Esophagus squamous epithelium (tissue), 4 donors: ENCODE data around the gene C1QTNF9B.

Source experiments
- POLR2A ChIP-seq, 4 donors: fragments of 450-650 bp; IDR thresholded peaks; one replicate each; pipeline ENCODE4 v1.6.1; 2017; ENCODE audit warnings: antibody characterized with exemption in 4 of 4, mild to moderate bottlenecking in 4 of 4, moderate library complexity in 3 of 4
- TF ChIP-seq, protein P1 (sequence below), 6 experiments: fragments of 450-650 bp in 4 of 6; fragments of 200-600 bp in 2 of 6; sonication (generic) in 2 of 6; IDR thresholded peaks; one replicate each; pipeline ENCODE4 v1.5.1; 2016 to 2019; ENCODE audit warnings: antibody characterized with exemption in 6 of 6, mild to moderate bottlenecking in 4 of 6, moderate library complexity in 4 of 6

DNA sequence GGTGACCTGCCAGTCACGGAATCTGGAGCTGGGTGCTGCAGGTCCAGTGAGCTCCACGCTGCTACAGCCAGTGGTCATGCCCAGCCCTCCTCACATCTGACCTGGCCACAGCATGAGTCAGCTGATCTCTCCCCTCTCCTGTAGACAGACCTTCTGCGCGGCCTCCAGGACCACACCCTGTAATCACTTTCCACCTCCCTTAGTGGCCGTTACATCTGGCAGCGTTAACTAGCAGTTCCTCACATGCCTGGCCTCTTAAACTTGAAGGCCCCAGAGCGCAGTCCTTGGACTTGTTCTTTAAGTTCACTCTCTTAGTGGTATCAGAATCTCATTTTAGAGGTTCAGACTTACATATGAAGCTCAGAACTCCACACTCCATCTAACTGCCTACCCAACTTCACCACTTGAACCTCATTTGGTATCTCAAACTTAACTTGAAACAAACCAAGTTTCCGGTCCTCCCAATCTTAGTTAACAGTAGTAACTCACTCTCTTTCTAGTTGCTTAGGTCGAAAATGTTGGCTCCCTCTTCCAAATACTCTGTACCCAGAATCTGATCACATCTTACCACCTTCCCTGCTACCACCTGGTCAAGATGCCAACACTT lies 30.8 kb downstream of the C1QTNF9B start:
- TF ChIP-seq, protein P1, sequence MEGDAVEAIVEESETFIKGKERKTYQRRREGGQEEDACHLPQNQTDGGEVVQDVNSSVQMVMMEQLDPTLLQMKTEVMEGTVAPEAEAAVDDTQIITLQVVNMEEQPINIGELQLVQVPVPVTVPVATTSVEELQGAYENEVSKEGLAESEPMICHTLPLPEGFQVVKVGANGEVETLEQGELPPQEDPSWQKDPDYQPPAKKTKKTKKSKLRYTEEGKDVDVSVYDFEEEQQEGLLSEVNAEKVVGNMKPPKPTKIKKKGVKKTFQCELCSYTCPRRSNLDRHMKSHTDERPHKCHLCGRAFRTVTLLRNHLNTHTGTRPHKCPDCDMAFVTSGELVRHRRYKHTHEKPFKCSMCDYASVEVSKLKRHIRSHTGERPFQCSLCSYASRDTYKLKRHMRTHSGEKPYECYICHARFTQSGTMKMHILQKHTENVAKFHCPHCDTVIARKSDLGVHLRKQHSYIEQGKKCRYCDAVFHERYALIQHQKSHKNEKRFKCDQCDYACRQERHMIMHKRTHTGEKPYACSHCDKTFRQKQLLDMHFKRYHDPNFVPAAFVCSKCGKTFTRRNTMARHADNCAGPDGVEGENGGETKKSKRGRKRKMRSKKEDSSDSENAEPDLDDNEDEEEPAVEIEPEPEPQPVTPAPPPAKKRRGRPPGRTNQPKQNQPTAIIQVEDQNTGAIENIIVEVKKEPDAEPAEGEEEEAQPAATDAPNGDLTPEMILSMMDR (IDR thresholded peaks at IDR 0.05): no peak
- TF ChIP-seq POLR2A (IDR thresholded peaks at IDR 0.05): no peak
